HG02623 (cell line): Measurements from ENCODE around the gene IL10RB.
A peak's percentile ranks its signal among the peaks of the same experiment; 100 is the strongest.
"Not testable (repeated sequence)": the region's sequence is repeated elsewhere in the genome, so short reads cannot be mapped to it uniquely, and the experiment has no call there.

Source experiments
- ATAC-seq: cut with Tn5 transposase; IDR thresholded peaks from one replicate; pipeline ENCODE4 v1.9.1; 2021; ENCODE audit warnings: moderate library complexity; ENCODE audit not compliant: unreplicated experiment

IL10RB gene

DNA sequence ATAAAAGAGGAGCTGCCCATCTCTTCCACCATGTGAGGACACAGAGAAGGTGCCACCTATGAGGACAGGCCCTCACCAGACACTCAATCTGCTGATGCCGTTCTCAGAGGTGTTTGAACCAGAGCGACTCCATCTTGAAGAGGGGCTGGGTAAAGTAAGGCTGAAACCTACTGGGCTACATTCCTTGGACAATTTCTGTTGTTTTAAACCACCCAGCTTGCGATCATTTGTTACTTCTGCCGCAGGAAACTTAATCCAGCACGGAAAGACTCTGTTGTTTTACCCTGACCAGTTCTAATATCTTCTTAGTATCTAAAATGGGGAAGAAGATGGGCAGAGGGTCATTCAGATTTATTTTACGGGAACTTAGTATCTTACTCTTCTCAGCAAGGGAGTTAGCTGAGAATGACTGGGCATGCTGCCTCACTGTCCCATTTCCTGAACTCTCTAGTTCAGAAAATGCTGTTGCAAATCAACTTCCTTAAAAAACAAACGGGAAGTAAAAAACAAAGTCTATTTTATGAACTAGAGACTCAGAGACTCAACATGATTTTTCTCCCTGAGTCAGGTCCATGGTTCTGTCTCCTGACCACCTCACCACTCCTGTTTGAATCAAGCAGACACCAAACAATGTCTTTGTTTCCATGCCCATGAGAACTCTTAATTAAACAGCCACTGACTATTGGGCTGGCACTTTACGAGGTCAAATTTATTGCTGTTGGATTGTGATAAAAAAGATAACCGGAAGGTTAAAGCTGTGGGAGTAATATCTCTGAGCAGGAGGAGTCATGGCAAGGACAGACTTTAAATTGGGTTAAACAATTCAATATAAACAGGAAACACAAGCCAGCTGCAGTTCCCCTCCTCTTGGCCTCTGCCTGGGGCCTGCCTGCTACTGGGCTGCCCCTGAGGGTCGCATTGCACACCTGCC is 34.8 kb downstream of the IL10RB start:
- ATAC-seq = no peak

DNA sequence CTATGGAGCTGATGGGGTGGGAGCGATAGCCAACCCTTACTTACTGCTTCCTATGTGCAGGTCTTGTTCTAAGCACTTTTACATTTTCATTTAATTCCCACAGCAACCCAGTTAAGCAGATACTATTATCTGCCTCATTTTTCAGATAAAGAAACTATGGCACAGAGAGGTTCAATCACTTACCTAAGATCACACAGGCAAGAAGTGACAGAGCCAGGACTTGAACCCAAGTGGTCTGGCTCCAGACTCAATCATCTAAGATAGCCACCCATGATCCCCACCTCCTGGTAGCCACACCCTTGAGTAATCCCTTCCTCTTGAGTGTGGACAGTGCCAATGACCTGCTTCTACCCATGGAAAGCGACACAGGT is 35.5 kb downstream of the IL10RB start:
- no peak for ATAC-seq

DNA sequence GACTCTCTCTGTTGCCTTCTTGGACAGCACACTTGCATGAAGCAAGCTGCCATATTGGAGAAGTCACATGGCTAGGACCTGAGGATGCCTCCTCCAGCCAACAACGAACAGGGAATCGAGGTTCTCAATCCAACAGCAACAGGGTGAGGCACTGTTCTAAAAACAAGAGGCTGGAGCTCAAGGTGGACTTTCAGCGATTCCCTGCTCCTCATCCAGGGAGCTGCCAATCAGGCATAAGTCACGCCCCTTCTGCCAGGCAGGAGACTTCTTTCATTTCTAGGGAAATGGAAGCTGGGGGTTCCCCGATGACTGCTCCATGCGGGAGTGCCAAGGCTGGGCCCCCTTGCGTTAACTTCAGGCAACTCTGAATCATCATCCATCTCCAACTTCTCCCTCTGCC is 35.9 kb downstream of the IL10RB start:
- ATAC-seq = no peak

DNA sequence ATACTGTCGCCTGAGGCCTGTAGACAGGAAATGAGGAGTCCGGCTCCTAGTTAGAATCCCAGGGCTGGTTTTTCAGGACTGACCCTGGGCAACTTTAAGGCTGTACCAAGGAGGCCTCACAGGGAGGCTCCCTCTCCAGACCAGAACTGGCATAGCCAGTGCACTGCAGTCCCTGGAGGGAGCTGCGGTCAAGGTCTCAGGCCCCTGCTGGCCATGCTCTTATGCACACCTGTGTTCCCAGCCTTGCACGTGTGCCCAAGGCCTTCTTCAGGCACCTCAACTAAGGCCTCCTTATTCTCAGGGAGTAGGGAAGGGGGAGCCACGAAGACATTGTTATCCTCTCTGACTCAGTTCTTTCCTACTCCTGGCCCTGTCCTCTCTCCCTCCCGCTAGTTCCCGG is 36.6 kb downstream of the IL10RB start:
- no peak for ATAC-seq

DNA sequence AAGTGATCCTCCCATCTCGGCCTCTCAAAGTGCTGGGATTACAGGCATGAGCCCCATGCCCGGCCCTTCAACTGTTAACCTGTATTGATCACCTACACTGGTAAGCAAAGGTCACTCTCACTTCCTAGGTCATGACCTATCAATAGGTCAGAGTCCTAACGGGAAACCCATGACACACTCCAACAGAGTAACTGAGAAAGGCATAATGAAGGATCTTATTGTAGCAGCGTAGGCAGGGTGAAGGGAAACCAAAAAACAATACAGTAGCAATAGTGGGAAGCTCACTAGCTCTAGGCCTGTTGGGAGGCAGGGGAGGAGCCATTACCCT is 39.1 kb downstream of the IL10RB start:
- ATAC-seq = no peak

DNA sequence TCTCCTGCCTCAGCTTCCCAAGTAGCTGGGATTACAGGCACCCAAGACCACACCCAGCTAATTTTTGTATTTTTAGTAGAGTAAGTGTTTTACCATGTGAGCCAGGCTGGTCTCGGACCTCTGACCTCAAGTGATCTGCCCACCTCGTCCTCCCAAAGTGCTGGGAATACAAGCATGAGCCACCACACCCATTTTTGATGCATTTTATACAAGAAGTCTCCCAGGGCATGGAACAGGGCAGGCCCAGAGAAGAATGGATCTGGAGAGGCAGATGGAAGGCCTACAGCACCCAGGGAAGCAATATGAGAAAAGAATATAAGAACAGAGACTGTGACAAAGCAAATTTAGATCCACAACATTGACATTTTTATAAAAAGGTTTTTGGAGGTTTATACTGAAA is 39.8 kb downstream of the IL10RB start:
- no peak for ATAC-seq

DNA sequence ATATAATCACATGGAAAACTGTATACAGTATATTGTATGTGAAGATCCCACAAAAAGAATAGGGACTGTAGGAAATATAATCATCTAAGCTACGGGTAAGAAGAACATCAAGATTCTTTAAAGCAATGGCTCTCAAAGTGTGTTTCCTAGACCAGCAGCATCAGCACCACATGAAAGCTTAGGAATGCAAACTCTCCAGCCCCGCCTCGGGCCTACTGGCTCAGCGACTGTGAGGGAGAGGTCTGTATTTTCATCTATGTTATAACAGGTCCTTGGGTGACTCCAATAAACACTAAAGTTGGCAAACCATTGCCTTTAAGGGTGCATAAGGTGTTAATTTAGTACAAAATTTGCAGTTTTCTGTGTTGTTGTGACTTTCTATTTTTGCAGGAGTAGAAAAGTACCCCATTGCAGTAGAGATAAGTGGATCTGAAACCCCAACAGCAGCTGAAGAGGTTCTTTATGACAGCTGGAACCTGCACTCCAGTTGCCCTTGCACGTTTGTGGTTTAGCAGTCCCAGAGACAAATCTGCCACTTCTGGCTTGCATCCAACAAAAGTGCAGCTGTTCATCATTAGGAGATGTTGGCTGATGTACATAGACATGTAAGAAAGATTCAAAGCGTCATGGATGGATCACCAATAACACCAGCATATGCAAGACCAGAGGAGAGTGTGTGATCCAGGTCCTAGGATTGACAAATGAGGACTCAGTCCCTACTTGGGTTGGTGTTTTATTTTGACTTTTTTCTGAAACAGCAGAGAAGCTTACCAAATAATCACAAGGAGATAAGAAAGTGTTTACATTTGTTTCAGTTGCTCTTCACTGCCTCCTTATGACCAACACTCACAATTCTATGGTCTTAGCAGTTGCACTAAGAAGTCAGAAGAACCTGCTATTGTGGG is 42.7 kb downstream of the IL10RB start:
- peak; percentile 90 for ATAC-seq

DNA sequence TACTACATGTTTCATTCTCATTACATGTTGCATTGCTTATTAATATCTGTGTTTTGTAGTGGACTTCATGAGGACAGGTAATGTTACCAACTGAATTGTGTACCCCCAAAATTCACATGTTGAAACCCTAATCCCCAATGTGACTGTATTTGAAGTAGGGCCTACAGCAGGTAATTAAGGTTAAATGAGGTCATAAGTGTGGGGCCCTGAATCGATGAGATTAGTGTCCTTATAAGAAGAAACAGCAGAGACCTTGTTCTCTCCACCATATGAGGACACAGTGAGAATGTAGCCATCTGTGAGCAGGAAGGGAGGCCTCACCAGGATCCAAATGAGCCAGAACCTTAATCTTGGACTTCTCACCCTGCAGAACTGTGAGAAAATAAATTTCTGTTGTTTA is 43.6 kb downstream of the IL10RB start:
- no peak for ATAC-seq

DNA sequence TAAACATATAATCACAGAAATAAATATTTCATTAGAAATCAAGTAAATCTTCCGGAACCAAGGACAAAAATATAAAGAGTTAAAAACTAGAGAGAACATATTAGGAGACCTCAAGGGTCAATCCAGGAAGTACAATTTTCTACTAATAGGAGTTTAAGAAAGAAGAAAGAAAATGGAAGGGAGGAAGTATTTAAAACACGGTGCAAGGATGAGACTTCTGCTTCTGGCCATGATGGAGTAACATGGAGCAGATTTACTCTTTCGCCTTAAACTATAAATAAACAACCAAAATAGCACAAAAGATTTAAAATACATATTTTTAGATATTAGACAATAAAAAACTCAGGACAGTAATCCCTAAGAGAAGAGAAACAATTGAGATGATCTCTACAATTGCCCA is 46.0 kb downstream of the IL10RB start:
- no peak for ATAC-seq

DNA sequence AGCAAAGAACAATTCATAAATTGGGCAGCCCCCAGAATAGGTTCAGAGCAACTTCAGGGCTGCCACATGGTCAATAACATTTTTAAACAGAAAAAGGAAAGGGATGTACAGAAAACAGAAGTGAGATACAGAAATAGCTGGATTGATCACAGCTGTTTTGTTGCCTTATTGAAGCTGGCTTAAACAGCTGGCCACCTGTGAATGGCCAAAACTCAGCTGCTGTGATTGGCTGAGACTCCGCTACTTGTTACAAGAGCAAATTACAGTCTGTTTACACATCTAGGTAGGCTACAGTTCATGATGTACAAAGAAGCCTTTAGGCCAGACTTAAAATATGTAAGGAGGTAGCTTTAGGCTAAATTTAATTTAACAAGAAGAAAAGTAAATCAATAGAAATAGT is 47.0 kb downstream of the IL10RB start:
- ATAC-seq = no peak

DNA sequence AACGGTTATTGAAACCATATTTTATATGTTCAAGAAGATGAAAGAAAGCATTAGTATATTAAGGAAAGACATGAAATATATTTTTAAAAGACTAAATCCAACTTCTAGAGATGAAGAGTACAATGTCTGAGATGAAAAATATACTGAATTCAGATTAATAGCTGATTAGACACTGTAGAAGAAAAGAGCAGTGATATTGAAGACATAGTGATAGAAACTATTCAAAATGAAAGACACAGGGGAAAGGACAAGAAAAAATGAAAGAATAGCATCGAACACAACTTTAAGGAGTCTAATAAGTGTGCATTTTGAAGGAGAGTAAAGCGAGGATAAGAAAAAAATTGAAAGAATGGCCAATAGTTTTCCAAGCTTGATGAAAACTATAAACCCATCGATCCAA is 47.4 kb downstream of the IL10RB start:
- no peak for ATAC-seq

DNA sequence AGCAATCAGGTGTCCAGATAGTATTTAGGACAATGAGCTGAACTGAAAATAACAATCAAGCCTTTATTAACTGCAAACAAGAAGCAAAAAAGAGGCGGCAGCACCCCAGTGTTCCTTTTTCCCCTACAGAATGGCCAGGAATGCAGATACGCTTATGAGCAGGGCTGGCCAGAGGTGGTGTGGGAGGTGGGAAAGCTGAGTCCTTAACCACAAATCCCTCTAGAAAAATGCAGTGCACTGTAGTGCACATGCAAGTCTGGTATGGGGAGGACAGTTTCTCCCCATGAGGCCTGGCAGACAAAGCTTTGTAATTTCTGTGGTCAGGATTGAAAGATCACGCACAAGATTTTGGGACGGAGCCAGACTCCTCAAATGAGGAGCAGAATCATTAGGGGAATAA is 47.9 kb downstream of the IL10RB start:
- ATAC-seq = no peak

DNA sequence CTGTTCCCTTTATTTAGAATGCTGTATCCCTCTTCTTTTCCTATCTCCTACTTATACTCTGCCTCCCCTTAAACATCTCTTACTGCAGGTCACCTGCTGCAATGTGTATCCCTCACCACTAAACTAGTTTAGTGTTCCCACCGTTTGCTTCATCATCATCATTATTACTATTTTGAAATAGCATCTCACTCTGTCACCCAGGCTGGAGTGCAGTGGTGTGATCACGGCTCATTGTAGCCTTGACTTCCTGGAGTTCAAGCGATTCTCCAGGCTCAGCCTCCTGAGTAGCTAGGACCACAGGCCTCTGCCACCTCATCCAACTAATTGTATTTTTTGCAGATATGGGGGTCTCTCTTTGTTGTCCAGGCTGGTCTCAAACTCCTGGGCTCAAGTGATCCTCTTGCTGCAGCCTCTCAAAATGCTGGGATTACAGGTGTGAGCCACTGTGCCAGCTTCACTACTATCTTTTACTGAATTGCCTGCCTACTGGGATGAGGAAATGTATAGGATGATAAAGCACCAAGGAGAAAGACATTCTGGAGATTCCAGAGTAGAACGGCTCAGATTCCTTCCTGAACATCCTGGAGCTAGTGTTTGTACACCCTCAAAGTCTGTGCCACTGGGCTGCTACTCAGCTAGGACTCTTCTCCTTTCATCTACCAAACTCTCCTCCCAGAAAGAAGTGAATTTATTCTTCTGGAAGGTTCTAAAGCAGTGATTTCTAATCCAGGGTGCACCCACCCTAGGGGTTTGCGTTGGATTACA is 50.0 kb downstream of the IL10RB start:
- ATAC-seq = no peak

DNA sequence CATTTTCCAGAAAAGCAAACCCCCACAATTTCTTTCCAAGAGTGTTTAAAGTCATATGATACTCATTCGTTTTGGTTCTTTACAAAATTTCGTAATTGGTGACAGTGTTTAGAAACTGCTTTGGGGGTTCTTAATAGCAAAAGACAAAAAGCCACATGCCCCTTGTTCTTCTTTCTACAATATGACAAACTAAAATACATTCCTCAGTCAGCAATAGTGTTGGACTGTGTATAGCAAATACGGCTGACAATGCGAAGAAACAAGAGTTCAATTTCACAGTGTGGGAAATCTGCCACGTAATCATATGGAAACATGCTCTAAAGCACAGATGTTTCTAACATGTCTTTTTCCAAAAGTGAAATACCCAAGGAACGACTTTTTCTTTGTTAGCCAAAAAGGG is 51.0 kb downstream of the IL10RB start:
- ATAC-seq = no peak

DNA sequence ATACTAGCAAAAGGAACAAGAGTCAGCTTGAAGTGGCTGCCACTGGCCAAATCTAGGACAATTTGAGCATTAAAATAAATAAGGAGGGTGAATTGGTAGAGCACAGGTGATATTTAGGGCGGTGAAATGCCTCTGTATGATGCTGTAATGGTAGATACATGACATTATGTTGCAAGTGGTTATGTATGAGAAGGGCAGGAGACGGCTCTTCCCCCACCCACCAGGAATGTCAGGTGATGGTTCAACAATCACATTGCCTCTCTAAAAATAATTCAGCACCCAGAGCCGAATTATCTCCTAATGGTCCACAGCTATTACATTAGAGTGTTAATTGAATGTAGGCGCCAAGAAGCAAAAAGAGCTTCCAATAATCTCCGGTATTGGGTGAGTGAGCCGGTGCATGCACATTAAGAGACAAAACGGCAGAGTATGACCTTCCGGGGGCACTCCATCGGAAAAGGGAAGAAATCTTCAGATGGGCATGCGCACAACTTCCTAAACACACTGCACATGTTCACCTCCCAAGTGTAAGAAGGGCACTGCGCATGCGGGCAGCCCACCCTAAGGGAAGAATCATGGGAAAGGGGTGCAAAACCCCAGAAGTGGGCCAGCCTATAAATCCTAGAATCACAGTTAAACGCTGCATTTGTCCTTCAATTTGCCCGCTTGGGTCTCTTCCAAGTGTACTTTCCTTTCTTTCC is 51.8 kb downstream of the IL10RB start:
- no peak for ATAC-seq

DNA sequence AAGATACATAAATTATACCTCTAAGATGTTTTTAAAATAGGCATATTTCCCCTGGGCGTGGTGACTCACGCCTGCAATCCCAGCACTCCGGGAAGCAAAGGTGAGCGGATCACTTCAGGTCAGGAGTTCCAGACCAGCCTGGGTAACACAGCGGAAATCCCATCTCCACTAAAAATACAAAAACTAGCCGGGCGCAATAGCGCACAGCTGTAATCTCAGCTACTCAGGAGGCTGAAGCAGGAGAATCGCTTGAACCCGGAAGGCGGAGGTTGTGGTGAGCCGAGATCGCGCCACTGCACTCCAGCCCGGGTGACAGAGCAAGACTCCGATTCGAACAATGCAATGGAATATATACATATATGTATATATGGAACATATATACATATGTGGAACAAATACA is 54.8 kb downstream of the IL10RB start:
- ATAC-seq = not testable (repeated sequence)

DNA sequence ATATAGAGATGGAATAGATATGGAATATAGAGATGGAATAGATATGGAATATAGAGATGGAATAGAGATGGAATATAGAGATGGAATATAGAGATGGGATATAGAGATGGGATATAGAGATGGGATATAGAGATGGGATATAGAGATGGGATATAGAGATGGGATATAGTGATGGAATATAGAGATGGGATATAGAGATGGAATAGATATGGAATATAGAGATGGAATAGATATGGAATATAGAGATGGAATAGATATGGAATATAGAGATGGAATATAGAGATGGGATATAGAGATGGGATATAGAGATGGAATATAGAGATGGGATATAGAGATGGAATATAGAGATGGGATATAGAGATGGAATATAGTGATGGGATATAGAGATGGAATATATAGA is 57.4 kb downstream of the IL10RB start:
- not testable (repeated sequence) for ATAC-seq

DNA sequence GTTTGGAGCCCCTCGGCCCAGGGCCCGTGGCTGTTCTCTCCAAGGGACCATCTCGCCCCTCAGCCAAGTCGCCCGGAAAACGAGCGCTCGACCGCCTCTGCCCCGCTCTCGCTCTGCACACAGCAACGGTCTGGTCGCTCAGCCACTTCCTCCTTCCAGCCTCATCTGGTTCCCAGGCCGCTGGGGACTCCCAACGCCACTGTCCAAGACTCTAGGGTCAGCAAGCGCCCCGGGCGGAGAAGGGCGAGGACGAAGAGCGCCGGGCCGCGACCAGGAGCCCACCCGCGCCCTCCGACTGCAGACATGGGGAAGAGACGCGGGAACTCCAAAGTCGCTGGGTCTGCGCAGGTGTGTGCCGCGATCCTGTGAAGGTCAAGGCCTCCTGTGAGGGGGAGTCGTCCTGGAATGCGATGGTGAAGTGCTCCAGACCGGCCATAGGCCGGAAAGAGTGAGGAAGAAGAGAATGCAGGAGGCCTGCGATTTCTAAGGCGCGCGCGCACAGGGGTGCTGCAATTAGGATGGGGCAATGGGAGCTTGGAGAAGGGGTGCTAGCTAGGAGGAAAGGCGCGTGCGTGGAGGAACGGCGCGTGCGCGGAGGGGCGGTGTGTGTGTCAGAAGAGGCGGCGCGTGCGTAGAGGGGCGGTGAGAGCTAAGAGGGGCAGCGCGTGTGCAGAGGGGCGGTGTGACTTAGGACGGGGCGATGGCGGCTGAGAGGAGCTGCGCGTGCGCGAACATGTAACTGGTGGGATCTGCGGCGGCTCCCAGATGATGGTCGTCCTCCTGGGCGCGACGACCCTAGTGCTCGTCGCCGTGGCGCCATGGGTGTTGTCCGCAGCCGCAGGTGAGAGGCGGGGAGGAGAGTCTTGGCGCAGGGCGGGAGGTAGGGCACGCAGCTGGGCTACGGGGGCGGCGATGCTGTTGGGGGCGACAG is 58.4 kb downstream of the IL10RB start, which contains the start of gene IFNAR1:
Gene IFNAR1 (plus strand): TSS at position 680 of the 931 bp plus-strand sequence. CDS start 86 bp downstream, at position 766.
- peak; percentile 85 for ATAC-seq

DNA sequence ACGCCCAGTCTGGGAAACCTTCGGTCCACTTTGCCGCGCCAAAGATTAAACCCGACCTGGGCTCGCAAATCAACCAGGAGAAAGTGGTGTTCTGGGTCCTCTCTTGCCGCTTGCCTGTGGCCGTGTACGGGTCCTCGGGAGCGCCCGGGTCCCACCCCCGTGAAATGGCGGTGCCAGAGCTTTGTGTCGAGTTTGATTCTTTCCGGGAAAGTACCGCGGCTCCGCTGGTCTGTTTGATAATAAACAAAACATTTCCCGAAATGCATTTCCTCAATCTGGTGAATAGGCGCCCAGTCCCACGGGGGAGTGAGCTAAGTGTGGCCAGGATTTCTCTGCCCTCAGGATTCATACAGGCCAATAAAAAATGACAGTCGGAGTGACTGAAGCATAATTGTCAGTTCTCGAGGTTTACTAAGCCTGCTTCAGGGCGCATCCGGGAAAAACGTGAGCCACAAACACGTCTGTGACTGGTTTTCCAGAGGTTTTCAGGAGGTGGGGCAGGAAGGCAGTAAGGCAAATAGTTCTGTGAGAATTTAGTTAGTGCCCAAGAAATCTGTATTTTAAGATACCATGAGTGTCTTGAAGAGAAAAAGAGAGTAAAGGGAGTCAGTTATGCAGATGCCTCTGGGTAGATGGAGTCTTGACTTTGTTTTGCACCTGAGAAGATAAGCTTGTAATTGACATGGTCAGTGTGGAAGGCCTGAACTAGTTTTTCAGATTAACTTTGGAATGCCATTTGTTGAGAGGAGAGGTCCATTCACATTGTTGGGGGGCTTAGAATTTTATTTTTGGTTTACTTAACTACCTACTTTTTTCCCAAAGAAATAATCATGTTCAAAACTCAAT is 59.3 kb downstream of the IL10RB start:
- peak; percentile 30 for ATAC-seq
